HG02798 (cell line): ENCODE data around the gene FRS3.

Source experiments
- ATAC-seq: cut with Tn5 transposase; IDR thresholded peaks from one replicate; pipeline ENCODE4 v1.9.1; 2021; ENCODE audit warnings: mild to moderate bottlenecking; ENCODE audit not compliant: unreplicated experiment, poor library complexity

The FRS3 gene

DNA sequence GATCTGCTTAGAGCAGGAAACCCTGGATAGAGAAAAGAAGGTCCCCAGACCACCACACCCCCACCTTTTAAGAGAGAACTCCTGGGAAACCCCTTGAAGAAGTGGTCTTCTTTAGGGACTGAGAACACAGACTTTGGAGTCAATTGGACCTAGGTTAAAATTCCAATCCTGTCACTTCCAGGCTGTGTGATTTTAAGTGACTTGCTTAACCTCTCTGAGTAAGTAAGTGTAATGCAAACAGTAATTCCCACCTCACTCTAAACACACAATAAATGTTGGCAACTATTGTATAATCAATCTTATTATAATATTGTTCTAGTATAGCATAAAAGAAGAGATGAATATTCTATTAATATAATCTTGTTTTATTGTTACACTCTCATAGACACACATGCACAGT is 47.6 kb downstream of the FRS3 start:
- no peak for ATAC-seq

DNA sequence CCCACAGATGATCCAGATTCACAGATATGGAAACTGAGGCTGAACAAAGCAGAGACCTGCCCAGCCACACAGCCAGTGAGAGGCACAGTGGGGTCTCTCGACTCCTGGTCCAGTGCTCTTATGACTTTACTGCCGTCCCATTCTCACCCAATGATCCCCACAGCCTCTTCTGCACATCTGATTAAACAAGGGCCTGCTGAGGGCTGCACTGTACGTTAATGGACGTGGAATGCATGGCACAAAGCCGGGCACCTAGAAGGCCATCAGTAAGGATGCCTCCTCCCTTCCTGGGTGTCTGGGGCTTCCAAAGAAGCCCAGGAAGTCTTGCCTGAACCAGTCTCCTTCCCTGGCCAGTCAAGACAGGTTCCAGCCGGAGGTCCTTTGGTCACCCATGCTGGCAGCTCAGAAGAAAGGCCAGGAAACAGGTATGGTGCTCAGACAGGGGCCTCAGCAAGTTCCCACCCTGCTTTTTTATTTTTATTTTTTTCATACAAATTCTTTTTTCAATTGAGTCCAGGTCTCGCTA is 48.1 kb downstream of the FRS3 start:
- no peak for ATAC-seq

DNA sequence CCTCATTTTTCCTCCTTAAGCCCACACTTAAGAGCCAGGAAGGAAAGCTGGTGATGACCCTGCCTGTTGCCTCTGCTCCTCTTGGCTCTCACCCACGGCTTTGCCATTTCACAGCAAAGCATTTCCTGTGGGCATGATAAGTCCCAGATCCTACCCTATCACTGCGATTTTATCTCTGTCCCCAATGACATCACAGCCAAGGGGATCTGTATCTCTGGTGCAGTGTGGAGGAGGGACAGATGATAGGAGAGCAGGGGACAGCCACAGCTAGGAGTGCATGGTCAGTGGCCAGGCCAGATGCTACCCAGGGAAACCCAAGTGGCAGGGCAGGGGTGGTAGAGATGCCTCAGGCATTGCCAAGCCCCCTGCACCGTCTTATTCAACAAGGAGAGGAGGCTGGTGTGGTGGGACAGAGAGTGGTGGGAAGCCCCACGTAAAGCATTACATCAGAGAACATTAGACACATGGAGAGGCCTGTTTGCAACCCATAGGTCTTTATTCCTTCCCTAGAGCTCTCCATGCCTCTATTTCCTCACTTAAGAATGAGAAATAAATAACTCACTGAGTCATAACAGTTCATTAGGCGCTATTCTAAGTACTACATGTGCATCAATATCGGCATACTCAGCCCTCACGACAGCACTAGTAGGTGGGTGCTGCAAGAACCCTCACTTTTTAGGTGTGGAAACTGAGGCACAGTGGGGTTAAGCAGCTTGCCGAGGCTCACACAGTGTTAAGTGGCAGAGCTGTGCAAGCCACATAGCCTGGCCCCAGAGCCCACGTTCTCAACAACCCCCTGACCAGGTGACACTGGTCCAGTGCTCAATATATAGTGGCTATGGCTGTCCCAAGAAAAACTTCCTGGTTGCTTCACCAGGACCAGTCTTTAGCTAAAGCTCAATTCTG is 48.9 kb downstream of the FRS3 start:
- no peak for ATAC-seq

DNA sequence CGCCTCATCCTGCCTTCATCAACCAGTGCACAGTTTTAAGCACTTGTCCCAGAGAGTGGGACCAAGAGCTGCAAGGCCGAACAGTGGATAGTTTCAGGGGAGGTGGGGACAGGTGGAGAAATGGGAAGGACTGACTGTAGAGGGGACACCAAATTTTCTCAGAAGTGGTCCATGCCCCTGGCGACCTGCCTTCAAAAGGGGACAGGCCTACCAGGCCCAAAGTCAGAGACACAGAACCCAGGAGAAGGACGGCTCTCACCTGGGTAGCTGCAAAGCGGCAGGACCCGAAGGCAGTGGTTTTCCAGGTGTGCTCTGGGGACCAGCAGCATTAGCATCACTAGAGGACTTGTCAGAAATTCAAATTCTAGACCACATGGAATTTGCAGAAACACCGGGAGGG is 50.1 kb downstream of the FRS3 start:
- no peak for ATAC-seq

DNA sequence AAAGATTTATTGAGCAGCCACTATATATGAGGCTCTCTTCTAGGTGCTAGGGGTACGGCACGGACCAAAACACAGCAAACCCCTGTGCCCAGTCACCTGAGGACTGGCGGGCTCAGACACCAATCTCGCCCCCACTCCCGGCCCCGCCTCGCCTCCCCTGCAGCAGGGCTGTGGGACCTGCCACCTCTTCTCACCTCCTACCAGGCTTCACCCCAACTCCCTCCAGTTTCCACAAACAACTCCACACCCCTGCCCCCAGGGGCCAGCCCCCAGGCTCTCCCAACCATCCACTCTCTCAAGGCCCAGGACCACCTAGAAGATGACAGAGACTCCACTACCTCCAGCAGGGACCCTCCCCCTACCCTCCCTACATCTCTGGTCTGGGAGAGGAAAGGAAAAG is 50.7 kb downstream of the FRS3 start:
- no peak for ATAC-seq

DNA sequence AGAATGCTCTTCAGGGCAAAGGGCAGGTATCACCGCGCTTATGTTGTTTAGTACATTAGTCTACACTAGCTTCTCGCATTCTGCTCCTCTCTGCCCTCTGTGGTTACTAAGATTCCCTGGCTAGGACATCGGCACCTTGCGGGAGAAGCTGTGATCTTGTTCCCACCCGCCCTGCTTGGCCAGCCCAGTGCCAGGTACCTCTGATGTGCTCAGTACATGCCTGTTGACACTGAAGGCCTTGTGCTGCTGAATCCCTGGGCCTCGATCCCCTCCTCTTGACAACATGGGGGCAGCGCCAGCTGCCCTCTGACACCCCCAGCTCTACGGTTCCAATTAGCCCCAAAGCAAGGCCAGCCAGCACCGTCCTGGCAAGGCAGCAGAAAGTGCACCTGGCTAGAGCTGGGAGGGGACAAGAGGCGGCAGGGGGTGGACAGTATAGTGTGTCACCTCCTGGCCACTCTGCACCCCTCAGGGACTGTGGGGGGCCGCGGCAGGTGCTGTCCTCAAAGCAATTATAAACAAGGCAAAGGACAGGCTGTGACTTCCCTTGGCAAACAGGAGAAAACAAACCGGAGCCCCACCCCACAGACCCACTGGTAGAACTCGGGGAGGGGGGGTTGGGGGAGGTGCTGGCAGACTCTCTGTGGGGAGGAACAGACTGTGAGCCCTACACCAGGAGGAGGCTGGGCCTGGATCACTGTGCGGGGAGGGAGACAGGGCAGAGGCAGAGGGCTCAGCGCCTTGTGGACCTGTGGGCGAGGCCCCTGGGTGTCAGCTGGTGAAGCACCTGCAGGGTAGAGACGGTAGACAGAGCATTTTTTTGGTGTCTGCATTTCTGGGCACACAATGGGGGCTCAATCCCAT is 51.4 kb downstream of the FRS3 start:
- ATAC-seq, result no peak

DNA sequence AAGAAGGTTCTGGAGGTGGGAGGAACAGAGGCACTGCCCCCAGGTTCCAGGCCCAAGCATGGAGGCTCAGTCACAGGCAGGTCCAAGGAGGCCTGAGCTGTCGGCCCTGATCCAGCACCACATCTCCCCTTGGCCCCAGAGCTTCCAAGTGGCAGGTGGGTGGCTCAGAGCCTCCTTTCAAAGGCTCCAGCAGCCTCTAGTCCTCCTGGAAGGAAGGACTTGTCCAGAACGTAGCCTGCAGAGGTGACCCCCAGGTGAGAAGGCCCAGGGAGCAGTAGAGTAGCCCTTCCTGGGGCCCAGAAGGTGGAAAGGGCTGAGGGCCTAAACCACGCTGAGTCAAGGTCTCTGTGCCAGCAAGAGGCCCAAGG is 52.0 kb downstream of the FRS3 start:
- no peak for ATAC-seq

DNA sequence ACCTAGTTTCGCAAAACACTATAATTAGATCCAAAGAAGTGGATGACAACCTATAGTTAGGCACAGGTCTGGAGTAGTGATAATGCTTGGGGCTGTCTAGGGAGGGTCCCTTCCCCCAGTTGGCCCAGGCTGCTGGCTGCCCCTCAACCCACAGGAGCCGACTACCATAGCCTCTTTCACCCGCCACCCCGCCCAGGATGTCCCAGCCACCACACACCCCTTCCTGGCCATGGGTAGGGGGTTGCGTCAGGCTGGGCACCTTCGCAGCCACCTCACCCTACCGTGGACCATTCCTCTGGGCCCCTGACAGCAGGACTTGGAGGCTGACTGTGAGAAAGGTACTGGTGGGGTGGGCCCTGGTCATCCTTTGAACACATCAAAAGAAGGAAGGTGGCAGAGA is 52.8 kb downstream of the FRS3 start:
- no peak for ATAC-seq

DNA sequence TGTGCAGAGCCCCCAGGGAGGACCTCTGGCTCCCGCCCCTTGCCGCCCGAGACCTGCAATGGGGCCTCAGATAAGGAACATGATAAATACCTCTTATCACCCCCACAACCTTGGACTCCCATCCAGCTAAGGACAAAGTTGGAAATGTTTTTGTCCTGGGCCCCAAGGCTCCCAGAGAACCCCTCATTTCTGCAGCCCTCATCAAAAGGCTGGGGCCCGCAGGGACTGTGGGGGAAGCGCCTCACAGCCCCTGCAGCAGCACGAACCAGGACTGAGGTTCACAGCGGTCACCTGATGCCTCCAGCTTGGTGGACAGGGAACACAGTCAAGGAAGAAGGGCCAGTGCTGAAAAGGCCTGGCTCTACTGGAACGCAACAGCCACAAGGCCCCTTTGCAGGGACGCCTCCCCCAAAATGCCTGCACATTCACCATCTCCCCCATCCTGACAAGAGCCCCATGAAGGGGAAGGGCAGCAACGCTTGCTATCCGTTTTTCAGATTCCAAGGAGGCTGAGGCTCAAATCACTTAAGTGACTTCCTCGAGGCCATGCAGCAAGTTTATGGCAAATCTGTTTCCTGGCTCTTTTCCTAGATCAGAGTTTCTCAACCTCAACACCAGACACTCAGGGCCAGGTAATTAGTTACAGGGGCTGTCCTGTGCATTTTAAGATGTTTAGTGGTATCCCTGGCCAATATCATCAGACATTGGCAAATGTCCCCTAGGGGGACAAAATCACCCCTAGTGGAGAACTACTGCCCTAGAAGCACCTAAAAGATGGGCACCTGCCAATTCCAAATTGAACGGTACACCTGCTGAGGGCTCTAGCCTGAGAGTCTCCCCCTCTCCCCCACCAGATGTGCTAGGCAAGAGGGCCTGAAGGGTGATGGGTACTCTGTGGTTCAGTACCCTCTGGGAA is 54.9 kb downstream of the FRS3 start:
- no peak for ATAC-seq

DNA sequence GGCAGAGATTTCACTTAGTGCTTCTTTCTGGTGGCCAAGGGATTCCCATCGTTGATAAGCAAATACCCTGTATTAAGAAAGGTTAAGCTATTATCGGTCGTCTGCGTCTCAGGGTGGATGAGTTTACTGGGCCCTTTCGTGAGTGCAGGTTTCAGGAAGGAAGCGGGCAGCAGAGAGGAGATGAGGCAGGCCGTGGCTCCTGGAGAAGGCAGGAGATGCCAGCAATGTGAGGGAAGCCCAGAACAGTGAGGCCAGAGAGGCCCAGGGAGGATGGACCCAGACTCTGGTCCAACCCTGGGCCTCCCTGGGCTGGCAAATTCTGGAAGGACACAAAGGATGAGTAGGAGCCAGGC is 55.5 kb downstream of the FRS3 start:
- no peak for ATAC-seq

DNA sequence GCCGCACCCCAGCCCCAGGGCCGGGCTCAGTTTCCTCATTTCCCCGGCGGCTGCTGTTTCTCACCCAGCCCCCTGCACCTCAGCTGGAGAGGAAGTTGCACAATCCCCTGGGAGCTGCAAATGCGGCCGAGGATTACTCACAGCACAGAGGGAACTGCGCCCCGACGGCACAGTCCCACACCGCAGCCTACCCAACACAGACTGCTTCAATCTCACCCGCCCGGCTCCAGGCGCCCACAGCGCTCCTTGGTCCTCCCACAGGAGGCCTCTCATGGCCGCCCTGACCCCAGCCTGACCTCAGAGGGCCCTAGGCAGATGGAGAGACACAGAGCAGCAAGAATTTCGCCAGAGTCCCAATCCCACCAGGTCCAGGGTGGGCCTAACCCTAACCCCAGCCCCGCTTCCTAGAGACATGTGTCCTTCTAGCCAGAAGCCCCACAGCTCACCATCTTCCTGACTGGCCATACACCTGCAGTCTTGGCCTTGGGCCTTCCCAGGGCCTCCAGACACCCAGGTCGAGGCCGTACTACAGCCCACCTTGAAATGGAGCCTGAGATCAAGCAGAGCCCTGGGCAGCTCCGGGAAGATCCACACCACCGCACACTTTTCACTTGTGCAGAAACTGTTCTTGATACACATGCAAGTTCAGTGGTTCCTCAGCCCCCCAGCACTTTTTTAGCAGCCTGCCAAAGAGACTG is 56.0 kb downstream of the FRS3 start:
- peak; percentile 66 for ATAC-seq

DNA sequence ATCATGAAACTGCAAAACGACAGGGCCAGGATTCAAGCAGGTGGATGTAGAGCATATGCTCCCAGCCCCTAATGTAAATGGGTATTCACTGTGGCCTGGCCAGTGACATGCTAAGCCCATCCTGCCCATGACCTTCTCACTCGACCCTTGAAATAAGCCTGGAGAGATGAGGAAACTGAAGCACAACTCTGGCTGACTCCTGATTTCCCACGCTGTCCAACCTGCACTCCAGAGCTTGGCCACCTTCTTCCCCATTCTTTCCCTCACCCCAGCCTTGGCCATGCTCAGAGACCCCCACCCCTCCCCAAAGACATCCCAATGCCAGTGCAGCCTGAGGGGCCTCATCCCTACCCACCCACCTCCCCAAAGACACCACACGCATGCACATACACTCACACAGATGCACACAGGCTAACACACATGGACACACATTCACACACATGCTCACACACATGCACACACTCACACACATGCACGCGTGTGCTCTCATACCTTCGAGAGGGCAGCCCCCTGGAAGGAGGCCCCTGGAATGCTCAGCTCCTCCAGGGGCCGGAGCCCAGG is 56.7 kb downstream of the FRS3 start:
- no peak for ATAC-seq

DNA sequence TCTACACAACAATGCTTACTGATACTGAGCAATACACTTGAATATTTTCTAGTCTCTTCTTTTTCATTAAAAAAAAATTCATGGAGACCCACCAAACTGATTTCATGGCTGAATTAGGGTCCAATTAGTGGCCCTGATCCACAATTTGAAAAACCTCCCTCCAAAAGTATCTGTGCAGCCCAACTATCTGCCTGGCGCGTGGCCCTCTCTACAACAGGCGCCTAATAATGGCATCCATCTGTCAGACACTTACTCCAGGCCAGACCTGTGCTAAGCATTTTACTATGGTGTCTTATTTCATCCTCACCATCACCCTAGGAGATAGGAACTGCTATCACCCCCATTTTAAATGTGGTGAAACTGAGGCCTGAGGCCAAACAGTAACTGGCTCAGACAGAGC is 58.3 kb downstream of the FRS3 start:
- no peak for ATAC-seq

DNA sequence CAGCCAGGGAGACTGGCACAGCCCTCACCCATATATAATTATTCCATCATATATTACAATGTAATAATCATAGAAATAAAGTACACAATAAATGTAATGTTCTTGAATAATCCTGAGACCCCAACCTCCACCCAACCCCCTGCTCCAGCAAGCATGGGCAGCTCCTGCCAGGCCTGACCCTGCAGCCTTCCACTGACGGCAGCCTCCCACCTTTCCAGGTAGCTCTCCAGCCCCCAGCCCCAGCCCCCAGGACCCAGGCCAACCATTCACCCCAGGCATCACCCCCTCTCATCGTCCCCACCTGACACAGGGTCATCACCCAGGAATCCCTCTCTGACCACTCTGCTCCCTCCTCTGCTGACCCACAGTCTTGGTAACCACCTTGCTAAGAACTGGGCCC is 58.9 kb downstream of the FRS3 start:
- no peak for ATAC-seq

DNA sequence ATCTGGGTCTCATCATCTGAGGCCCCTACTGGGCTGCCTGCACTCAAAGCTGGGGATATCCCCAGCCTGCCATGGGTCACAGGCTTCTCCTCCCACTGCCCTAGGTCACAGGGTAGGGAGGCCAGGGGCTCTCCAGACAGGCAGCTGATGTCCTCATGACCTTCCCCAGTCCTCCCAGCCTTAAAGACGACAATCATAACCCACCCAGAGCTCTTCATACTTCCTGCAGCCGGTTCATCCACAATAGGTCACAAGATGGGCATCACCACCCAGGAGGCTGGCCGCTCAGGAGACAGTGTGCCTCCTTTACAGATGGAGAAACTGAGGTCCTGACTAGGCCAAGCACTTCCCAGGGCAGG is 59.5 kb downstream of the FRS3 start:
- no peak for ATAC-seq
